Spleen (tissue), 11 donors: Measurements from ENCODE around the gene RBPJL. TPM values are rescaled to one million over a fixed set of nuclear protein-coding genes. Genes with fewer than 3 reads are reported as not detected.

Source experiments
- DNase-seq: peaks from one replicate; pipeline ENCODE4 v3.0.0-alpha.2; 2020
- H3K27ac ChIP-seq, 8 donors: fragments of 200-600 bp; sonication (generic) in 7 of 8; 1 replicate in 4 of 8; 2 replicates in 4 of 8; pipeline versions ENCODE4 v1.5.0 to v1.8.0; 2016 to 2021; ENCODE audit warnings: inconsistent platforms in 4 of 8, mild to moderate bottlenecking in 4 of 8, moderate library complexity in 1 of 8
- H3K27me3 ChIP-seq, 7 donors: fragments of 200-600 bp; sonication (generic) in 6 of 7; replicated peaks in 1 of 7; 1 replicate in 4 of 7; 2 replicates in 3 of 7; pipeline versions ENCODE4 v1.5.0 to v1.8.0; 2016 to 2021; ENCODE audit warnings: inconsistent platforms in 3 of 7, mild to moderate bottlenecking in 1 of 7
- H3K36me3 ChIP-seq, 6 donors: fragments of 200-600 bp; sonication (generic) in 5 of 6; 1 replicate in 4 of 6; 2 replicates in 2 of 6; pipeline versions ENCODE4 v1.5.0 to v1.8.0; 2016 to 2021; ENCODE audit warnings: inconsistent platforms in 2 of 6
- H3K4me1 ChIP-seq, 6 donors: fragments of 200-600 bp; sonication (generic) in 5 of 6; 1 replicate in 3 of 6; 2 replicates in 3 of 6; pipeline versions ENCODE4 v1.5.0 to v1.8.0; 2016 to 2021; ENCODE audit warnings: inconsistent platforms in 3 of 6
- H3K4me3 ChIP-seq, 8 donors: fragments of 200-600 bp; sonication (generic) in 7 of 8; 1 replicate in 4 of 8; 2 replicates in 4 of 8; pipeline versions ENCODE4 v1.5.0 to v1.8.0; 2016 to 2021; ENCODE audit warnings: inconsistent platforms in 4 of 8, mild to moderate bottlenecking in 4 of 8, moderate library complexity in 2 of 8
- H3K9me3 ChIP-seq, 8 donors: fragments of 200-600 bp; sonication (generic) in 7 of 8; 1 replicate in 4 of 8; 2 replicates in 4 of 8; pipeline versions ENCODE4 v1.5.0 to v1.8.0; 2016 to 2021; ENCODE audit warnings: inconsistent platforms in 4 of 8
- POLR2A ChIP-seq, 3 donors: fragments of 450-650 bp; IDR thresholded peaks; one replicate each; pipeline ENCODE4 v1.5.1; 2017; ENCODE audit warnings: antibody characterized with exemption in 3 of 3, mild to moderate bottlenecking in 1 of 3
- POLR2AphosphoS5 ChIP-seq, 3 donors: sonication (generic); formaldehyde crosslinking; IDR thresholded peaks; one replicate each; pipeline ENCODE4 v1.5.1; 2017; ENCODE audit warnings: antibody characterized with exemption in 3 of 3
- WGBS, 5 donors: extraction: QIAGEN DNeasy Blood & Tissue Kit in 3 of 5; methylation state at CpG; one replicate each; pipeline versions ENCODE4 v1.1.5 to v1.1.7; 2013 to 2018; 5-methylcytosine and 5-hydroxymethylcytosine counted together
- intact Hi-C: fragments of 100-400 bp; cut with DNase I; formaldehyde crosslinking; loops from one replicate; pipeline ENCODE4 v1.15.0; 2023; ENCODE audit warnings: low total_unique reads
- polyA plus RNA-seq, 3 donors: library from polyadenylated mRNA; stranded (reverse); fragments of 200-250 nt; gene quantifications; one replicate each; pipeline ENCODE4 v1.2.1, GENCODE V29; 2013
- total RNA-seq, 7 donors: library from RNA; depleted of rRNA in 3 of 7; stranded (reverse); fragments of >200 nt in 3 of 7; fragmentation: NEBNext Ultra II Directional in 4 of 7; extraction: Animal tissue kit (Norgen Biotek cat#: 25700) in 4 of 7; gene quantifications; one replicate each; pipeline versions ENCODE4 v1.1.0 to v1.2.1, GENCODE V29; 2016 to 2021
- TF ChIP-seq, protein P1 (sequence below), 11 experiments: fragments of 200-600 bp in 7 of 11; fragments of 450-650 bp in 4 of 11; sonication (generic) in 4 of 11; IDR thresholded peaks in 8 of 11; conservative IDR thresholded peaks in 3 of 11; 1 replicate in 7 of 11; 2 replicates in 4 of 11; pipeline versions ENCODE4 v1.4.0 to v1.8.0; 2016 to 2021; ENCODE audit warnings: antibody characterized with exemption in 11 of 11, inconsistent platforms in 4 of 11, mild to moderate bottlenecking in 1 of 11
- donor health status: healthy with polysubstance abuse.
- donor health status: DM: no; HTN: no; CAD: no; lungs with moderate emphysema.
- donor health status: DM: no; HTN: no; CAD: no.
- donor health status: Bipolar disorder and iron deficiency.
- donor health status: healthy.
- donor health status: DM: no; HTN: no; CAD: no.
- donor health status: DM: yes; HTN: yes; CAD: no.

RBPJL gene
- total and polyA plus RNA-seq, 10 donors: 0.05 to 0.09 TPM; not detected in 8

DNA sequence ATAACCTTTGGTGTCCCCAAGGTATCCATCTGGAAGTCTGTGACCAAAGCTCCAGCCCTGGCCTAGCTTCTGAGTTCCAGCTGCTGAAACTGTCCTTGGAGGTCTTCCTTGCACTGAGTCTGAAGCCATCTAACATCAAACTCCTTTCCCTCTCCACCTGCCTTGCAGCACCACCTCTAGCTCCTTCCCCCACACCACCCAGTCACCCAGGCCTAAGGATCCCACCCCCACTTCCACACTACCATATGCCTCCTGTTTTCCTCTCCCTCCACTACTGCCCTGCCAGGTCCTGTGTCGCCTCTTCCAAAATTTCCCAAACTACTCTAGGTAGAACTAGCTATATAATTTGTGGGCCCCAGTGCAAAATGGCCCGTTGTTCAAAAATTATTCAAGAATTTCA, 12.3 kb downstream of the RBPJL start:
- Histone ChIP-seq H3K36me3 (no peaks in the 10 kb centered on the region), H3K27me3 (peaks cover 0 to 37% (median 17%) of the 10 kb centered on the region in 7 donors), H3K9me3 (no peaks in the 10 kb centered on the region), H3K4me3 (no peak overlapping the region), H3K4me1 (peaks cover 3 to 55% (median 30%) of the 10 kb centered on the region in 6 donors), H3K27ac (no peak overlapping the region)
- 46 to 70% (median 59%) methylated on average over 2 of the region's 2 CpGs for WGBS, 5 donors
- intact Hi-C loops: loop anchor here (5.0 kb wide), 1 partner anchor 453 kb away; no protein-coding TSS in a partner anchor
- no peak for DNase-seq
- TF ChIP-seq, protein P1, sequence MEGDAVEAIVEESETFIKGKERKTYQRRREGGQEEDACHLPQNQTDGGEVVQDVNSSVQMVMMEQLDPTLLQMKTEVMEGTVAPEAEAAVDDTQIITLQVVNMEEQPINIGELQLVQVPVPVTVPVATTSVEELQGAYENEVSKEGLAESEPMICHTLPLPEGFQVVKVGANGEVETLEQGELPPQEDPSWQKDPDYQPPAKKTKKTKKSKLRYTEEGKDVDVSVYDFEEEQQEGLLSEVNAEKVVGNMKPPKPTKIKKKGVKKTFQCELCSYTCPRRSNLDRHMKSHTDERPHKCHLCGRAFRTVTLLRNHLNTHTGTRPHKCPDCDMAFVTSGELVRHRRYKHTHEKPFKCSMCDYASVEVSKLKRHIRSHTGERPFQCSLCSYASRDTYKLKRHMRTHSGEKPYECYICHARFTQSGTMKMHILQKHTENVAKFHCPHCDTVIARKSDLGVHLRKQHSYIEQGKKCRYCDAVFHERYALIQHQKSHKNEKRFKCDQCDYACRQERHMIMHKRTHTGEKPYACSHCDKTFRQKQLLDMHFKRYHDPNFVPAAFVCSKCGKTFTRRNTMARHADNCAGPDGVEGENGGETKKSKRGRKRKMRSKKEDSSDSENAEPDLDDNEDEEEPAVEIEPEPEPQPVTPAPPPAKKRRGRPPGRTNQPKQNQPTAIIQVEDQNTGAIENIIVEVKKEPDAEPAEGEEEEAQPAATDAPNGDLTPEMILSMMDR (IDR thresholded peaks at IDR 0.05 in 8 of 11, conservative IDR thresholded peaks at IDR 0.05 in 3 of 11): no peak
- TF ChIP-seq POLR2A (IDR thresholded peaks at IDR 0.05) (no peak), POLR2AphosphoS5 (IDR thresholded peaks at IDR 0.05) (no peak)

DNA sequence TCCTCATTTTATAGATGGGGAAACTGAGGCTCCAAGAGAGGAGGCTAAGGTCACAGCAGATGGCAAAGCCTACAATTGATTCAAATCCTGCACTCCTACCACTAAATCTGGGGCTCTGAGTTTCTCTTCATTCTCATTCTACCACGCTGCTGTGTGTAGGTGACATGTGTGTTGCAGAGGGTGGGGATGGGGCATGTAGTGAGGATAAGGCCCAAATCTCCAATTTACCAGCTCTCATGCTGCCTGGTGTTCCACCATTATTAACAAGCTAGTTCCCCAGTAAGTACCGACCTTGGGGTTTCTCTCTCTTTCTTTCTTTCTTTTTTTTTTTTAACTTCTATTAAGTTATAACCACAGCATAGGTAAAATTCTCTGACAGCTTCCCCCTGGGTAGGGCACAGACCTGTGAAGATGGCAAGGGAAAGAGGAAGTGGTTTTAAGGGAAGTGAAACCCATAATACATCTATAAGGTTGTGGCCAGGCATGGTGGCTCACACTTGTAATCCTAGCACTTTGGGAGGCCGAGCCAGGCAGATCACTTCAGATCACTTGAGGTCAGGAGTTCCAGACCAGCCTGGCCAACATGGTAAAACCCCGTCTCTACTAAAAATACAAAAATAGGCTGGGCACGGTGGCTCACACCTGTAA, 14.4 kb downstream of the RBPJL start:
- Histone ChIP-seq H3K9me3 (no peaks in the 10 kb centered on the region), H3K27me3 (peaks cover 0 to 16% (median 10%) of the 10 kb centered on the region in 7 donors), H3K4me3 (no peak overlapping the region), H3K27ac (peak overlapping the region in 2 of 8 donors; percentile 19 to 50), H3K4me1 (peaks cover 3 to 53% (median 30%) of the 10 kb centered on the region in 6 donors), H3K36me3 (peaks cover 0 to 5% (median 0%) of the 10 kb centered on the region in 6 donors)
- intact Hi-C loops: loop anchor here (5.0 kb wide), 1 partner anchor 116 kb away; no protein-coding TSS in a partner anchor
- WGBS, 5 donors: 49 to 61% (median 53%) methylated on average over 5 of the region's 5 CpGs
- DNase-seq: no peak
- no peak for TF ChIP-seq POLR2AphosphoS5 (IDR thresholded peaks at IDR 0.05)
- TF ChIP-seq, protein P1 (IDR thresholded peaks at IDR 0.05 in 8 of 11, conservative IDR thresholded peaks at IDR 0.05 in 3 of 11): no peak
- no peak for TF ChIP-seq POLR2A (IDR thresholded peaks at IDR 0.05)

DNA sequence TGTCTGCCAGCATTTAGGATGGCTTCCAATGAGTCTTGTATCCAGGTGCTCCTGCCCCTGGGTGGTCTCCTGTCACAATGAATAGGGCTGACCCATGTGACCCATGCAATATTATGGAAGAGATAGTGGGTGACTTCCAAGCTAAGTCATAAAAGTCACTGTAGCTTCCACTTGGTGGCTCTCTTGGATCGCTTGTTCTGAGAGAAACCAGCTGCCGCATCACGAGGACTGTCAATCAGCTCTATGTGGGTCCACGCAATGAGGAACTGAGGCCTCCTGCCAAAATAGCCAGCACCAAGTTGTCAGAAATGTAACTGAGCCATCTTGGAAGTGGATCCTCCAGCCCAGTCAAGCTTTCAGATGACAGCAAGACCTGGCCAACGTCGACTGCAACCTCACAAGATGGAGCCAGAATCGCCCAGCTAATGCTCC, 16.3 kb downstream of the RBPJL start:
- no peak for DNase-seq
- no peaks in the 10 kb centered on the region for H3K9me3 ChIP-seq
- peaks cover 3 to 45% (median 30%) of the 10 kb centered on the region in 6 donors for H3K4me1 ChIP-seq
- no peaks in the 10 kb centered on the region for H3K27me3 ChIP-seq
- no peak for TF ChIP-seq POLR2A (IDR thresholded peaks at IDR 0.05)
- TF ChIP-seq, protein P1 (IDR thresholded peaks at IDR 0.05 in 8 of 11, conservative IDR thresholded peaks at IDR 0.05 in 3 of 11): peak in 4 of 11 experiments; percentile 21 to 42 (median 38)
- peak in 1 of 3 donors; percentile 67 for TF ChIP-seq POLR2AphosphoS5 (IDR thresholded peaks at IDR 0.05)
- peaks cover 0 to 11% (median 0%) of the 10 kb centered on the region in 6 donors for H3K36me3 ChIP-seq
- intact Hi-C loops: loop anchor here (5.0 kb wide), 1 partner anchor 114 kb away; no protein-coding TSS in a partner anchor
- no peak overlapping the region for H3K4me3 ChIP-seq
- WGBS, 5 donors: 46 to 70% (median 53%) methylated on average over 6 to 7 of the region's 7 CpGs
- no peak overlapping the region for H3K27ac ChIP-seq

DNA sequence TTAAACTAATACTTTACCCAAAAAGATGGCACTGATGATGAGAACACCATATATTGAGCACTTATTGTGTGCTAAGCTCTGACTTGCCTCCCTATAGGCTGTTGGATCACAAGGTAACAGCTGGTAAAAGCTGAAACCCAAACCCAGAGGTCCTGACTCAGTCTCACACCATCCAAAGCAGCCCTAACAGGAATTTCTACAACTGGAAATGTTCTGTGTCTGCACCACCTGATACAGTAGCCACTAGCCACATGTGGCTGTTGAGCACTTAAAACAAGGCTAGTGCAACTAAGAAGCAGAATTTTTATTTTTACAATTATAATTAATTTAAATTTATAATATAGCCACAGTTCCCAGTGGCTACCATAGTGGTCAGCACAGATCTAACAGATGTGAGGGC, 17.1 kb downstream of the RBPJL start:
- Histone ChIP-seq H3K27me3 (no peaks in the 10 kb centered on the region), H3K4me3 (no peak overlapping the region), H3K36me3 (peaks cover 0 to 17% (median 0%) of the 10 kb centered on the region in 6 donors), H3K27ac (no peak overlapping the region), H3K4me1 (peaks cover 0 to 38% (median 28%) of the 10 kb centered on the region in 6 donors), H3K9me3 (no peaks in the 10 kb centered on the region)
- DNase-seq: no peak
- intact Hi-C loops: loop anchor here (5.0 kb wide), 1 partner anchor 114 kb away; no protein-coding TSS in a partner anchor
- TF ChIP-seq POLR2AphosphoS5 (IDR thresholded peaks at IDR 0.05): no peak
- TF ChIP-seq POLR2A (IDR thresholded peaks at IDR 0.05): no peak
- TF ChIP-seq, protein P1 (IDR thresholded peaks at IDR 0.05 in 8 of 11, conservative IDR thresholded peaks at IDR 0.05 in 3 of 11): no peak
